H1 (cell line): ENCODE measurements around the gene SLC24A1. TPM values are rescaled to one million over a fixed set of nuclear protein-coding genes. Genes with fewer than 3 reads are reported as not detected.
A peak's percentile ranks its signal among the peaks of the same experiment; 100 is the strongest.

ENCODE experiments used
- CTCF ChIA-PET: fragments of 300-600 bp; sonication (Branson Sonifier 250); formaldehyde crosslinking; loops from one replicate; lab custom pipeline; 2021; ENCODE audit not compliant: partially characterized antibody; lab: Charles Lee
- POLR2A ChIA-PET: fragments of 300-600 bp; sonication (Branson Sonifier 250); formaldehyde crosslinking; loops from one replicate; lab custom pipeline; 2021; ENCODE audit warnings: inconsistent platforms; ENCODE audit not compliant: partially characterized antibody; lab: Charles Lee
- DNase-seq, 2 experiments: peaks; one replicate each; pipeline versions ENCODE4 v3.0.0 to v3.0.0-alpha.2; 2010 to 2022; ENCODE audit warnings: low spot score in 2 of 2, low read depth in 1 of 2, mixed read lengths in 1 of 2
- FAIRE-seq: peaks from 2 replicates; lab custom pipeline; 2011; peaks lifted over from hg19 to GRCh38; lab: Jason Lieb, UNC
- H2AFZ ChIP-seq: 2 replicates; pipeline ENCODE4 v1.8.1; 2012; ENCODE audit warnings: low read length, inconsistent platforms
- H2AK5ac ChIP-seq: 2 replicates; pipeline ENCODE4 v1.6.1; 2013; ENCODE audit warnings: low read depth, low read length
- H2BK120ac ChIP-seq: replicated peaks from 2 replicates; pipeline ENCODE3; 2013; ENCODE audit warnings: low read depth, low read length, inconsistent platforms
- H2BK12ac ChIP-seq: 2 replicates; pipeline ENCODE4 v1.6.1; 2013; ENCODE audit warnings: low read depth, low read length
- H2BK15ac ChIP-seq: 2 replicates; pipeline ENCODE4 v1.6.1; 2013; ENCODE audit warnings: low read length
- H2BK20ac ChIP-seq: 2 replicates; pipeline ENCODE4 v1.6.1; 2013; ENCODE audit warnings: low read length
- H2BK5ac ChIP-seq: 2 replicates; pipeline ENCODE4 v1.6.1; 2013; ENCODE audit warnings: low read depth, low read length
- H3K14ac ChIP-seq: 2 replicates; pipeline ENCODE4 v1.6.1; 2013; ENCODE audit warnings: inconsistent platforms; ENCODE audit not compliant: insufficient read length
- H3K18ac ChIP-seq: 2 replicates; pipeline ENCODE4 v1.6.1; 2013; ENCODE audit warnings: low read length; ENCODE audit errors: extremely low read depth
- H3K23ac ChIP-seq: 2 replicates; pipeline ENCODE4 v1.6.1; 2013; ENCODE audit warnings: inconsistent platforms; ENCODE audit not compliant: insufficient read length
- H3K23me2 ChIP-seq: 2 replicates; pipeline ENCODE4 v1.6.1; 2013; ENCODE audit warnings: low read depth, low read length
- H3K27ac ChIP-seq: 2 replicates; pipeline ENCODE4 v1.6.1; 2011; ENCODE audit warnings: low read depth, low read length, inconsistent platforms
- H3K27me3 ChIP-seq, 4 experiments: replicated peaks in 1 of 4; 1 replicate in 1 of 4; 2 replicates in 3 of 4; pipeline versions ENCODE4 v1.6.1 to v1.8.1; 2011 to 2013; ENCODE audit warnings: low read length in 3 of 4, mild to moderate bottlenecking in 3 of 4, inconsistent platforms in 2 of 4, mixed read lengths in 2 of 4, moderate library complexity in 1 of 4; ENCODE audit not compliant: control insufficient read depth in 3 of 4, insufficient read depth in 3 of 4; ENCODE audit errors: extremely low read depth in 1 of 4
- H3K36me3 ChIP-seq, 4 experiments: 2 replicates each; pipeline versions ENCODE4 v1.6.1 to v1.8.1; 2011 to 2013; ENCODE audit warnings: mild to moderate bottlenecking in 4 of 4, low read length in 3 of 4, moderate library complexity in 2 of 4, control low read depth in 1 of 4, inconsistent platforms in 1 of 4; ENCODE audit not compliant: insufficient read depth in 4 of 4, control insufficient read depth in 2 of 4
- H3K4ac ChIP-seq: replicated peaks from 2 replicates; pipeline ENCODE3; 2013; ENCODE audit warnings: low read length, low read depth, mixed read lengths, inconsistent platforms; ENCODE audit not compliant: insufficient read length
- H3K4me1 ChIP-seq, 4 experiments: replicated peaks in 1 of 4; 1 replicate in 1 of 4; 2 replicates in 3 of 4; pipeline versions ENCODE4 v1.6.1 to v1.8.1; 2011 to 2013; ENCODE audit warnings: low read length in 3 of 4, inconsistent platforms in 2 of 4, mixed read lengths in 1 of 4; ENCODE audit not compliant: insufficient read depth in 4 of 4, control insufficient read depth in 3 of 4
- H3K4me2 ChIP-seq, 2 experiments: 2 replicates each; pipeline versions ENCODE4 v1.6.1 to v1.8.1; 2011 to 2013; ENCODE audit warnings: low read depth in 2 of 2, low read length in 2 of 2, control low read depth in 1 of 2, inconsistent platforms in 1 of 2, mild to moderate bottlenecking in 1 of 2; ENCODE audit not compliant: insufficient read depth in 1 of 2
- H3K4me3 ChIP-seq, 4 experiments: fragments of 200-600, 300-600 bp in 1 of 4; sonication (generic), shearing (Covaris generic), sonication (Bioruptor Twin) in 1 of 4; 2 replicates each; pipeline versions ENCODE4 v1.5.1 to v1.8.1; 2011 to 2016; ENCODE audit warnings: low read length in 4 of 4, low read depth in 3 of 4, control low read depth in 2 of 4, inconsistent platforms in 2 of 4, mild to moderate bottlenecking in 2 of 4, mixed read lengths in 1 of 4, moderate library complexity in 1 of 4; ENCODE audit not compliant: insufficient read depth in 2 of 4; ENCODE audit errors: extremely low read depth in 1 of 4
- H3K56ac ChIP-seq: replicated peaks from 2 replicates; pipeline ENCODE3; 2013; ENCODE audit warnings: low read depth, mild to moderate bottlenecking, mixed read lengths, low read length, inconsistent platforms; ENCODE audit not compliant: insufficient read length
- H3K79me1 ChIP-seq: 2 replicates; pipeline ENCODE4 v1.6.1; 2013; ENCODE audit warnings: low read depth, low read length, control low read depth
- H3K79me2 ChIP-seq, 2 experiments: 2 replicates each; pipeline versions ENCODE4 v1.6.1 to v1.8.1; 2012 to 2013; ENCODE audit warnings: low read length in 2 of 2, mild to moderate bottlenecking in 2 of 2, inconsistent platforms in 1 of 2; ENCODE audit not compliant: insufficient read depth in 2 of 2, control insufficient read depth in 1 of 2
- H3K9ac ChIP-seq, 4 experiments: replicated peaks in 1 of 4; 1 replicate in 1 of 4; 2 replicates in 3 of 4; pipeline versions ENCODE4 v1.6.1 to v1.8.1; 2011 to 2013; ENCODE audit warnings: low read depth in 3 of 4, low read length in 3 of 4, control low read depth in 2 of 4, mild to moderate bottlenecking in 2 of 4, moderate library complexity in 2 of 4, inconsistent platforms in 1 of 4; ENCODE audit errors: extremely low read depth in 1 of 4
- H3K9me3 ChIP-seq, 2 experiments: 2 replicates each; pipeline versions ENCODE4 v1.6.1 to v1.8.1; 2012 to 2013; ENCODE audit warnings: mild to moderate bottlenecking in 2 of 2, moderate library complexity in 2 of 2, control low read depth in 1 of 2, inconsistent platforms in 1 of 2, low read depth in 1 of 2, low read length in 1 of 2, mixed read lengths in 1 of 2; ENCODE audit not compliant: insufficient read depth in 2 of 2
- H4K20me1 ChIP-seq, 2 experiments: replicated peaks in 1 of 2; 2 replicates each; pipeline versions ENCODE3 to v1.8.1; 2011 to 2013; ENCODE audit warnings: inconsistent platforms in 2 of 2, low read length in 2 of 2, mild to moderate bottlenecking in 1 of 2; ENCODE audit not compliant: insufficient read depth in 2 of 2, control insufficient read depth in 1 of 2
- H4K5ac ChIP-seq: 2 replicates; pipeline ENCODE4 v1.6.1; 2013; ENCODE audit warnings: low read length, low read depth, mixed read lengths, inconsistent platforms; ENCODE audit not compliant: insufficient read length
- H4K8ac ChIP-seq: 2 replicates; pipeline ENCODE4 v1.8.0; 2013; ENCODE audit warnings: mild to moderate bottlenecking, moderate library complexity, low read length, inconsistent platforms; ENCODE audit not compliant: insufficient read depth; ENCODE audit errors: extremely low read depth
- H4K91ac ChIP-seq: replicated peaks from 2 replicates; pipeline ENCODE3; 2013; ENCODE audit warnings: low read length, mixed read lengths, inconsistent platforms; ENCODE audit not compliant: insufficient read length
- EGR1 ChIP-seq: IDR thresholded peaks from 2 replicates; pipeline ENCODE4 v1.6.1; 2011; ENCODE audit warnings: low read depth, low read length, borderline replicate concordance
- WGBS, 2 experiments: shearing (Covaris generic) in 1 of 2; methylation state at CpG; one replicate each; pipeline versions ENCODE4 v1.1.6 to v1.1.7; 2013 to 2015; ENCODE audit warnings: low lambda C conversion rate in 2 of 2, mixed read lengths in 2 of 2, inconsistent platforms in 1 of 2, low coverage in 1 of 2, missing lambda C conversion rate in 1 of 2; ENCODE audit not compliant: insufficient replicate concordance in 2 of 2, insufficient coverage in 1 of 2, insufficient read length in 1 of 2; ENCODE audit errors: extremely low coverage in 1 of 2, missing lambda C conversion rate in 1 of 2; 5-methylcytosine and 5-hydroxymethylcytosine counted together
- polyA plus RNA-seq, 7 experiments: library from polyadenylated mRNA; depleted of rRNA in 3 of 7; stranded (reverse) in 5 of 7; unstranded in 2 of 7; fragments of >200 nt in 5 of 7; fragments of 200-250 nt in 2 of 7; gene quantifications; 1 replicate in 5 of 7; 2 replicates in 1 of 7; 4 replicates in 1 of 7; pipeline versions ENCODE4 v1.2.1 to v1.2.3, GENCODE V29; 2011 to 2013; ENCODE audit warnings: missing spikeins in 2 of 7, mixed read lengths in 2 of 7
- total RNA-seq: library from RNA; stranded (reverse); fragmentation: NEBNext Ultra II Directional; extraction: Animal tissue kit (Norgen Biotek cat#: 25700); gene quantifications from 2 replicates; pipeline ENCODE4 v1.2.1, GENCODE V29; 2021
- TF ChIP-seq, protein P1 (sequence below), 3 experiments: IDR thresholded peaks; 1 replicate in 2 of 3; 2 replicates in 1 of 3; pipeline versions ENCODE4 v1.5.1 to v1.6.1; 2011; ENCODE audit warnings: low read length in 3 of 3, mild to moderate bottlenecking in 3 of 3, inconsistent platforms in 2 of 3, low read depth in 1 of 3, moderate library complexity in 1 of 3; ENCODE audit not compliant: insufficient read depth in 1 of 3; ENCODE audit errors: control extremely low read depth in 1 of 3

SLC24A1 gene
- total and polyA plus RNA-seq, 2 of the 8 experiments (the other 6 are each of a cell fraction or from before 2014, with no cell fraction given): 4.9 to 6.6 TPM

DNA sequence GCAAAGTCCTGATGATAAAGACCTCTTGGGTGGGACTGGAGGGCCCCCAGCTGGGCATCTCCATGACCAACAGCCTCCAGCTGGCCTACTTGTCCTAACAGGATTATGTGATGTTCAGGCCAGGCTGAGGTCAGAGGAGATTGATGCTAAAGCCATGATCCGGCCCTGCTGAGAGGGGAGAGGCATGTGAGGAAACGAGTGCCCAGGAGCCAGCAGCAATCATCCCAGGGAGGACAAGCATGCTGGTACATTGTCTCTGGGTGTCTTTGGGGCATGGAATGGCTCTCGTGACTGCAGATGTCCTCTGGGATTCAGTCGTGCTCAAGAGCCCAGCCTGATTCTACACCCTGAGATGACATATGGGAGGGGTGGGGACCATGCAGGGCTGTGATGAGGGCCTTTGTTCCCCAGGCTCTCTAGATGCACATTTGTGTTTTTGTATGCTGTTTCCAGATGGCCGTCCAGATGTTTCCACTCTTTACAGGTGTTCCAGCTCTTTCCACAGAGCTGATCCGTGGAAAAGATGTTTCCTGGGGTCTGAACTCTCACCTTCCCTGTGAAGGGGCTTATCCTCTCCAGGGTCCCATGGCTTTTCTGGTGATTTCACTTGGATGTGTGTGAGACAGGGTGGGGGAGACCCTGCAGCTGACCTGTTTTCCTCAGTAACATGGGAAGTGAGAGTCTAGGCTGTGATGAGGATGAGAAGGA is 20.2 kb downstream of the SLC24A1 start:
- Histone ChIP-seq H2AFZ (no peak overlapping the region), H2AK5ac (no peak overlapping the region), H2BK5ac (no peak overlapping the region), H3K9me3 (no peaks in the 10 kb centered on the region), H3K9ac (no peak overlapping the region), H4K20me1 (no peaks in the 10 kb centered on the region), H3K18ac (no peak overlapping the region), H3K23me2 (no peaks in the 10 kb centered on the region), H4K91ac (no peak overlapping the region), H3K14ac (no peak overlapping the region), H3K36me3 (no peaks in the 10 kb centered on the region), H4K5ac (no peak overlapping the region), H3K4me3 (no peak overlapping the region), H3K23ac (no peak overlapping the region), H3K27me3 (no peaks in the 10 kb centered on the region; a peak in 1 of 7 replicates), H2BK120ac (no peak overlapping the region), H2BK12ac (no peak overlapping the region), H2BK20ac (no peak overlapping the region), H2BK15ac (no peak overlapping the region), H3K79me1 (no peaks in the 10 kb centered on the region), H3K79me2 (no peaks in the 10 kb centered on the region), H3K27ac (no peak overlapping the region), H3K4me1 (peaks cover 0 to 3% (median 0%) of the 10 kb centered on the region in 4 experiments; a peak in 1 of 7 replicates), H4K8ac (no peak overlapping the region), H3K4ac (no peak overlapping the region), H3K56ac (no peak overlapping the region), H3K4me2 (no peak overlapping the region)
- TF ChIP-seq, protein P1, sequence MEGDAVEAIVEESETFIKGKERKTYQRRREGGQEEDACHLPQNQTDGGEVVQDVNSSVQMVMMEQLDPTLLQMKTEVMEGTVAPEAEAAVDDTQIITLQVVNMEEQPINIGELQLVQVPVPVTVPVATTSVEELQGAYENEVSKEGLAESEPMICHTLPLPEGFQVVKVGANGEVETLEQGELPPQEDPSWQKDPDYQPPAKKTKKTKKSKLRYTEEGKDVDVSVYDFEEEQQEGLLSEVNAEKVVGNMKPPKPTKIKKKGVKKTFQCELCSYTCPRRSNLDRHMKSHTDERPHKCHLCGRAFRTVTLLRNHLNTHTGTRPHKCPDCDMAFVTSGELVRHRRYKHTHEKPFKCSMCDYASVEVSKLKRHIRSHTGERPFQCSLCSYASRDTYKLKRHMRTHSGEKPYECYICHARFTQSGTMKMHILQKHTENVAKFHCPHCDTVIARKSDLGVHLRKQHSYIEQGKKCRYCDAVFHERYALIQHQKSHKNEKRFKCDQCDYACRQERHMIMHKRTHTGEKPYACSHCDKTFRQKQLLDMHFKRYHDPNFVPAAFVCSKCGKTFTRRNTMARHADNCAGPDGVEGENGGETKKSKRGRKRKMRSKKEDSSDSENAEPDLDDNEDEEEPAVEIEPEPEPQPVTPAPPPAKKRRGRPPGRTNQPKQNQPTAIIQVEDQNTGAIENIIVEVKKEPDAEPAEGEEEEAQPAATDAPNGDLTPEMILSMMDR (IDR thresholded peaks at IDR 0.05; ENCODE audit: control extremely low read depth in 1 of 3, insufficient read depth in 1 of 3, low read depth in 1 of 3, low read length in 3 of 3): peak in 1 of 3 experiments; percentile 8; a peak in 1 of 4 replicates
- no peak for TF ChIP-seq EGR1
- ChIA-PET POLR2A (interaction anchor here (1.3 to 1.7 kb wide), 2 partner anchors 31 to 221 kb away, joined by 3 to 4 read pairs; partner anchors contain the start of gene INTS14), CTCF (interaction anchor here (0.6 to 10.9 kb wide), 12 partner anchors 8 to 215 kb away, joined by 3 to 134 read pairs (median 3); no protein-coding TSS in a partner anchor)
- 88% methylated on average over 6 of the region's 6 CpGs; no CpG with 5 or more reads in 1 of the 2 experiments for WGBS, 2 experiments
- no peak for DNase-seq
- FAIRE-seq: no peak
